Endothelial cell of umbilical vein (primary cell): Measurements from ENCODE around the gene RPL11. TPM values are rescaled to one million over a fixed set of nuclear protein-coding genes. Genes with fewer than 3 reads are reported as not detected.

Experiments
- BruUV-seq: library from RNA; stranded (reverse); fragments of 400-500 nt; replicated peaks from 2 replicates; lab custom pipeline; 2021; lab: Mats Ljungman, UMichigan
- CTCF ChIA-PET: fragments of 300-600, 350-600 bp; sonication (Branson Sonifier 250); formaldehyde crosslinking; loops from one replicate; lab custom pipeline; 2021; ENCODE audit warnings: antibody characterized with exemption, inconsistent platforms; lab: Charles Lee
- POLR2A ChIA-PET: fragments of 300-600, 350-600 bp; sonication (Branson Sonifier 250); formaldehyde crosslinking; loops from one replicate; lab custom pipeline; 2021; ENCODE audit warnings: antibody characterized with exemption, inconsistent platforms; lab: Charles Lee
- DNase-seq: peaks from one replicate; pipeline ENCODE4 v3.0.0-alpha.2; 2011; ENCODE audit warnings: low read depth, low spot score
- FAIRE-seq: peaks from 2 replicates; lab custom pipeline; 2011; peaks lifted over from hg19 to GRCh38; lab: Jason Lieb, UNC
- H2AFZ ChIP-seq: 2 replicates; pipeline ENCODE4 v1.6.0; 2012; ENCODE audit warnings: low read depth, low read length, control low read depth, inconsistent platforms
- H3K27ac ChIP-seq: 2 replicates; pipeline ENCODE4 v1.5.1; 2011; ENCODE audit warnings: low read depth, mild to moderate bottlenecking, control low read depth, low read length, moderate library complexity; ENCODE audit not compliant: insufficient read depth
- H3K27me3 ChIP-seq, 2 experiments: 2 replicates each; pipeline versions ENCODE4 v1.6.0 to v1.6.1; 2011; ENCODE audit warnings: low read length in 2 of 2, mixed read lengths in 1 of 2; ENCODE audit not compliant: control insufficient read depth in 2 of 2, insufficient read depth in 2 of 2
- H3K36me3 ChIP-seq, 2 experiments: 2 replicates in 1 of 2; 3 replicates in 1 of 2; pipeline ENCODE4 v1.5.1; 2011; ENCODE audit warnings: low read length in 2 of 2, mild to moderate bottlenecking in 1 of 2, moderate library complexity in 1 of 2; ENCODE audit not compliant: control insufficient read depth in 2 of 2, insufficient read depth in 2 of 2; ENCODE audit errors: extremely low read depth in 1 of 2
- H3K4me1 ChIP-seq: 3 replicates; pipeline ENCODE4 v1.5.1; 2011; ENCODE audit warnings: mild to moderate bottlenecking, low read length; ENCODE audit not compliant: control insufficient read depth, insufficient read depth; ENCODE audit errors: extremely low read depth
- H3K4me2 ChIP-seq: 2 replicates; pipeline ENCODE4 v1.6.1; 2011; ENCODE audit warnings: low read length, control low read depth, mixed read lengths; ENCODE audit not compliant: insufficient read depth
- H3K4me3 ChIP-seq, 3 experiments: fragments of 200-600 bp in 1 of 3; sonication (generic), shearing (Covaris generic) in 1 of 3; replicated peaks in 1 of 3; 2 replicates each; pipeline ENCODE4 v1.5.1; 2011 to 2016; ENCODE audit warnings: control low read depth in 3 of 3, low read length in 3 of 3, mild to moderate bottlenecking in 2 of 3, inconsistent platforms in 1 of 3, low read depth in 1 of 3, moderate library complexity in 1 of 3; ENCODE audit not compliant: insufficient read depth in 1 of 3
- H3K79me2 ChIP-seq: 2 replicates; pipeline ENCODE4 v1.6.0; 2012; ENCODE audit warnings: low read length, inconsistent platforms; ENCODE audit not compliant: control insufficient read depth, insufficient read depth
- H3K9ac ChIP-seq: replicated peaks from 2 replicates; pipeline ENCODE3; 2011; ENCODE audit warnings: low read length, control low read depth; ENCODE audit not compliant: insufficient read depth; ENCODE audit errors: extremely low read depth
- H3K9me1 ChIP-seq: replicated peaks from 3 replicates; pipeline ENCODE4 v1.6.0; 2011; ENCODE audit warnings: mild to moderate bottlenecking, low read length; ENCODE audit not compliant: control insufficient read depth, insufficient read depth; ENCODE audit errors: extremely low read depth
- H3K9me3 ChIP-seq: replicated peaks from 2 replicates; pipeline ENCODE4 v1.5.1; 2012; ENCODE audit warnings: low read length, inconsistent platforms; ENCODE audit not compliant: control insufficient read depth, insufficient read depth
- H4K20me1 ChIP-seq: replicated peaks from 2 replicates; pipeline ENCODE3; 2011; ENCODE audit warnings: mild to moderate bottlenecking, low read length; ENCODE audit not compliant: control insufficient read depth, insufficient read depth; ENCODE audit errors: extremely low read depth
- CTCF ChIP-seq, 2 donors: IDR thresholded peaks; 1 replicate in 1 of 2; 2 replicates in 1 of 2; pipeline ENCODE4 v1.5.1; 2011; ENCODE audit warnings: low read length in 2 of 2, mild to moderate bottlenecking in 2 of 2, moderate library complexity in 2 of 2, control low read depth in 1 of 2, inconsistent platforms in 1 of 2, low read depth in 1 of 2; ENCODE audit not compliant: insufficient read depth in 1 of 2; ENCODE audit errors: extremely low read depth in 1 of 2
- EZH2 ChIP-seq: IDR thresholded peaks from 2 replicates; pipeline ENCODE4 v1.6.1; 2012; ENCODE audit warnings: borderline replicate concordance, low read depth, mild to moderate bottlenecking, moderate library complexity, low read length, inconsistent platforms; ENCODE audit not compliant: severe bottlenecking
- GATA2 ChIP-seq: IDR thresholded peaks from 2 replicates; pipeline ENCODE4 v1.7.0; 2011; ENCODE audit warnings: low read depth, mild to moderate bottlenecking, moderate library complexity, mixed read lengths, low read length; ENCODE audit not compliant: insufficient read length, insufficient read depth
- JUN ChIP-seq: IDR thresholded peaks from 2 replicates; pipeline ENCODE4 v1.6.1; 2011; ENCODE audit warnings: borderline replicate concordance, low read depth; ENCODE audit not compliant: insufficient read length, insufficient read depth
- MAX ChIP-seq: IDR thresholded peaks from 2 replicates; pipeline ENCODE4 v1.6.1; 2011; ENCODE audit not compliant: insufficient read depth, insufficient read length
- MYC ChIP-seq: IDR thresholded peaks from one replicate; pipeline ENCODE4 v1.6.1; 2011; ENCODE audit warnings: mild to moderate bottlenecking, low read depth, low read length
- POLR2A ChIP-seq: IDR thresholded peaks from 2 replicates; pipeline ENCODE4 v1.6.1; 2012; ENCODE audit warnings: low read depth, mild to moderate bottlenecking, control low read depth, low read length
- dilution Hi-C: fragments of 300-500 bp; cut with MboI; formaldehyde crosslinking; loops from one replicate; pipeline ENCODE4 v1.15.0; 2019; ENCODE audit warnings: low sequenced_read_pairs; ENCODE audit not compliant: extremely low pct_ligation_motif_present
- intact Hi-C: fragments of 100-400 bp; cut with micrococcal nuclease; formaldehyde crosslinking; loops from one replicate; pipeline ENCODE4 v1.10.0; 2022
- polyA plus RNA-seq, 4 experiments: library from polyadenylated mRNA; depleted of rRNA in 3 of 4; stranded (reverse) in 3 of 4; unstranded in 1 of 4; fragments of >200 nt; gene quantifications; 2 replicates each; pipeline versions ENCODE4 v1.2.1 to v1.2.3, GENCODE V29; 2011 to 2012; ENCODE audit warnings: missing spikeins in 1 of 4
- total RNA-seq: library from RNA; stranded (reverse); gene quantifications from 2 replicates; pipeline ENCODE4 v1.2.3, GENCODE V29; 2021

RPL11 gene
- total and polyA plus RNA-seq, 2 donors (not counting 3 experiments of a cell fraction or from before 2014, with no cell fraction given): 861 to 1,084 TPM

GRCh38 chr1:23694371-23694770 is 2.8 kb downstream of the RPL11 start:
- Histone ChIP-seq H3K4me3 (no peak overlapping the region), H3K4me1 (peaks cover 30% of the 10 kb centered on the region), H3K27me3 (no peaks in the 10 kb centered on the region), H3K79me2 (peaks cover 77% of the 10 kb centered on the region), H3K4me2 (peak overlapping the region; percentile 52), H3K36me3 (peaks cover 40 to 44% of the 10 kb centered on the region in 2 experiments), H3K27ac (no peak overlapping the region), H3K9me1 (no peaks in the 10 kb centered on the region), H3K9ac (no peak overlapping the region), H2AFZ (no peak overlapping the region), H3K9me3 (no peaks in the 10 kb centered on the region), H4K20me1 (peaks cover 14% of the 10 kb centered on the region)
- FAIRE-seq (no peak), DNase-seq (no peak)
- ChIA-PET POLR2A (interaction anchor here (0.6 kb wide), 1 partner anchor 378 kb away, joined by 3 read pairs; no protein-coding TSS in a partner anchor), CTCF (no interaction called here)
- dilution Hi-C loops: no loop called here
- intact Hi-C loops: no loop called here
- TF ChIP-seq MYC (no peak), EZH2 (no peak), JUN (no peak), POLR2A (no peak), MAX (no peak), GATA2 (no peak), CTCF (IDR thresholded peaks at IDR 0.05; ENCODE audit: extremely low read depth in 1 of 2, insufficient read depth in 1 of 2, low read depth in 1 of 2, low read length in 2 of 2) (no peak)
- BruUV-seq: no TSS peak
